Naive thymus-derived CD4-positive, alpha-beta T cell (primary cell): ENCODE measurements around the gene TYW1B. TPM values are rescaled to one million over a fixed set of nuclear protein-coding genes. Genes with fewer than 3 reads are reported as not detected.
"Not testable (repeated sequence)": the region's sequence is repeated elsewhere in the genome, so short reads cannot be mapped to it uniquely, and the experiment has no call there.

Experiments used
- ATAC-seq: fragments of 150-1000 bp; cut with Tn5 transposase; 2 replicates; pipeline ENCODE4 v1.10.0; 2021; ENCODE audit warnings: mild to moderate bottlenecking, moderate library complexity
- CTCF ChIA-PET: fragments of 350-600 bp; sonication (Branson Sonifier 250); formaldehyde crosslinking; loops from one replicate; lab custom pipeline; 2021; ENCODE audit warnings: antibody characterized with exemption; lab: Charles Lee
- POLR2A ChIA-PET: fragments of 350-600 bp; sonication (Branson Sonifier 250); formaldehyde crosslinking; loops from one replicate; lab custom pipeline; 2021; ENCODE audit warnings: antibody characterized with exemption, inconsistent platforms; lab: Charles Lee
- DNase-seq, 9 donors: peaks; one replicate each; pipeline versions ENCODE4 v3.0.0 to v3.0.0-alpha.2; 2020 to 2022; ENCODE audit warnings: mixed read lengths in 1 of 9
- H3K27ac ChIP-seq: one replicate; pipeline ENCODE4 v1.7.0; 2013; ENCODE audit warnings: mild to moderate bottlenecking, low read depth, low read length, moderate library complexity
- H3K27me3 ChIP-seq, 2 donors: one replicate each; pipeline ENCODE4 v1.7.0; 2013; ENCODE audit warnings: low read length in 2 of 2, mild to moderate bottlenecking in 2 of 2, moderate library complexity in 2 of 2; ENCODE audit not compliant: control insufficient read depth in 2 of 2, insufficient read depth in 2 of 2
- H3K36me3 ChIP-seq, 3 experiments: 1 replicate in 2 of 3; 2 replicates in 1 of 3; pipeline ENCODE4 v1.7.0; 2013; ENCODE audit warnings: low read length in 3 of 3, mild to moderate bottlenecking in 3 of 3, moderate library complexity in 1 of 3; ENCODE audit not compliant: insufficient read depth in 3 of 3, control insufficient read depth in 2 of 3
- H3K4me1 ChIP-seq, 2 donors: one replicate each; pipeline ENCODE4 v1.7.0; 2013; ENCODE audit warnings: low read length in 2 of 2, mild to moderate bottlenecking in 2 of 2, moderate library complexity in 1 of 2; ENCODE audit not compliant: control insufficient read depth in 2 of 2, insufficient read depth in 2 of 2
- H3K4me3 ChIP-seq: 2 replicates; pipeline ENCODE4 v1.7.0; 2013; ENCODE audit warnings: mild to moderate bottlenecking, low read length
- H3K9me3 ChIP-seq, 3 experiments: 1 replicate in 2 of 3; 2 replicates in 1 of 3; pipeline ENCODE4 v1.7.0; 2013; ENCODE audit warnings: low read length in 3 of 3; ENCODE audit not compliant: control insufficient read depth in 2 of 3
- H3K27ac Mint-ChIP-seq, 9 donors: one replicate each; pipeline ENCODE4 v1.8.0; 2020 to 2022; ENCODE audit warnings: mixed read lengths in 9 of 9, mild to moderate bottlenecking in 8 of 9, moderate library complexity in 5 of 9, inconsistent platforms in 2 of 9
- H3K27me3 Mint-ChIP-seq, 5 donors: one replicate each; pipeline ENCODE4 v1.8.0; 2021 to 2022; ENCODE audit warnings: mixed read lengths in 5 of 5, mild to moderate bottlenecking in 1 of 5
- H3K36me3 Mint-ChIP-seq, 5 donors: one replicate each; pipeline ENCODE4 v1.8.0; 2020 to 2022; ENCODE audit warnings: mixed read lengths in 5 of 5, mild to moderate bottlenecking in 3 of 5, inconsistent platforms in 1 of 5
- H3K4me1 Mint-ChIP-seq, 7 donors: one replicate each; pipeline ENCODE4 v1.8.0; 2020 to 2022; ENCODE audit warnings: mixed read lengths in 7 of 7, mild to moderate bottlenecking in 3 of 7, inconsistent platforms in 1 of 7
- H3K4me3 Mint-ChIP-seq, 10 donors: one replicate each; pipeline ENCODE4 v1.8.0; 2020 to 2022; ENCODE audit warnings: mild to moderate bottlenecking in 10 of 10, mixed read lengths in 10 of 10, moderate library complexity in 6 of 10, inconsistent platforms in 2 of 10
- H3K9me3 Mint-ChIP-seq, 11 donors: one replicate each; pipeline ENCODE4 v1.8.0; 2020 to 2022; ENCODE audit warnings: mixed read lengths in 11 of 11, mild to moderate bottlenecking in 4 of 11, inconsistent platforms in 1 of 11, moderate library complexity in 1 of 11
- intact Hi-C, 2 donors: fragments of 100-400 bp; cut with micrococcal nuclease; formaldehyde crosslinking; loops; one replicate each; pipeline ENCODE4 v1.15.1; 2023
- polyA plus RNA-seq, 2 donors: library from polyadenylated mRNA; unstranded; fragments of 300-500 nt; fragmentation: Illumina TruSeq; gene quantifications; one replicate each; pipeline ENCODE4 v1.2.3, GENCODE V29; 2021
- total RNA-seq, 6 experiments: library from RNA in 5 of 6; stranded (reverse) in 5 of 6; gene quantifications; 1 replicate in 5 of 6; 2 replicates in 1 of 6; pipeline ENCODE4 v1.2.3 and lab custom pipeline; 2021 to 2026

Gene TYW1B
- total and polyA plus RNA-seq, 7 experiments from 2014 or later = 1.2 to 8.2 (median 5.4) TPM

- Mint-ChIP-seq H3K4me1 (peaks cover 0 to 1% (median 0%) of the 10 kb centered on the region in 7 donors), H3K9me3 (no peaks in the 10 kb centered on the region), H3K27me3 (no peaks in the 10 kb centered on the region), H3K4me3 (no peak overlapping the region), H3K27ac (peak overlapping the region in 2 of 9 donors; percentile 24 to 44), H3K36me3 (peaks cover 8 to 49% (median 18%) of the 10 kb centered on the region in 5 donors)
- ATAC-seq (peak; percentile 84), DNase-seq (no peak)
- Histone ChIP-seq H3K36me3 (peaks cover 0 to 19% (median 4%) of the 10 kb centered on the region in 3 experiments), H3K4me3 (no peak overlapping the region), H3K27ac (no peak overlapping the region), H3K4me1 (no peaks in the 10 kb centered on the region), H3K9me3 (no peaks in the 10 kb centered on the region), H3K27me3 (no peaks in the 10 kb centered on the region)
- intact Hi-C loops = no loop called here
- ChIA-PET POLR2A (no interaction called here), CTCF (no interaction called here)
Observed at GRCh38 chr7:72805526-72806494, 22.2 kb downstream of the TYW1B start.

GRCh38 chr7:72803778-72804177 is 24.2 kb downstream of the TYW1B start:
- H3K4me3 Mint-ChIP-seq, DNase-seq, CTCF ChIA-PET, H3K4me3 ChIP-seq, H3K27me3 Mint-ChIP-seq, H3K27ac ChIP-seq, intact Hi-C loops, ATAC-seq, H3K27me3 ChIP-seq, H3K9me3 ChIP-seq, H3K27ac Mint-ChIP-seq, H3K4me1 ChIP-seq, POLR2A ChIA-PET, H3K9me3 Mint-ChIP-seq, H3K4me1 Mint-ChIP-seq: not testable (repeated sequence)
- H3K36me3 Mint-ChIP-seq = peaks cover 8 to 54% (median 26%) of the 10 kb centered on the region in 5 donors
- peaks cover 0 to 19% (median 4%) of the 10 kb centered on the region in 3 experiments for H3K36me3 ChIP-seq

DNA sequence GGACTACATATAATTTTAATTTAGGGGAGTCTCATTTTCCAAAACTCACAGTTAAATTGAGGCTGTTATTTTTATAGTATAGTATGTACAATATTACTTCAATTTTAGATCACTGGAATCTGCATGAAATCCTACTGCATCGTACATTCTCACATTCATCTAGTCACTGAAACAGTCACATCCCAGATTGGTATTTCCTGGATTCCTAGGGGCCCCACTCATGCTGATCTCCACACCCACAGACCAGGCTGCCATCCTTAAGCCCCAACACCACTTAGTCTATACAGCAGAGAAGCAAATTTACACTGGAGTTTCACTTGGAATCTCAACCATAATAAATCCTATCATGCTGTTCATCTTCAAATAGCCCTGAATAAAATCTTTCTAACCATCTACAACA is 26.4 kb downstream of the TYW1B start:
- intact Hi-C loops, POLR2A ChIA-PET, H3K27me3 ChIP-seq, H3K27ac ChIP-seq, H3K27ac Mint-ChIP-seq, H3K4me3 ChIP-seq, ATAC-seq, H3K4me3 Mint-ChIP-seq, DNase-seq, H3K4me1 Mint-ChIP-seq, CTCF ChIA-PET, H3K4me1 ChIP-seq, H3K9me3 ChIP-seq, H3K9me3 Mint-ChIP-seq, H3K27me3 Mint-ChIP-seq: not testable (repeated sequence)
- H3K36me3 Mint-ChIP-seq = peaks cover 13 to 58% (median 41%) of the 10 kb centered on the region in 5 donors
- H3K36me3 ChIP-seq = peaks cover 0 to 23% (median 4%) of the 10 kb centered on the region in 3 experiments

DNA sequence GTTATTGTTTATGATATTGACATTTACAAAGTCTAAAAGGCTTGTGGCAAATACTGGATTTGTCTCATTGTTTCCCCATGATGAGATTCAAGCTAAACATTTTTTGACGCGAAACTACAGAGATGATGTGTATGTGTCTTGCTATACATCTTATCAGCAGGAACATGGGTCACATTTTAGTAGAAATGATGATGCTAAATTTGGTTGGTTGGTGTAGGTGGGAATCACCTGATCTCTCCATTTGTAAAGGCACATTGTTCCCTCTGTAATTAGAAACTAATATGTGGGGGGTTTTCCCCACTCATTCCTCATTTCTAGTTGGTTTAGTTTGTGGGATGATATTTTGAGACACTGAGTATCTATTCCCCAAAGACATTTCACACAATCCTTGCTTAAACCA is 32.6 kb downstream of the TYW1B start:
- H3K27ac Mint-ChIP-seq, DNase-seq, H3K4me3 ChIP-seq, H3K4me1 Mint-ChIP-seq, CTCF ChIA-PET, H3K9me3 Mint-ChIP-seq, H3K4me3 Mint-ChIP-seq, H3K27ac ChIP-seq, H3K4me1 ChIP-seq, H3K27me3 Mint-ChIP-seq, H3K9me3 ChIP-seq, H3K27me3 ChIP-seq, ATAC-seq, intact Hi-C loops: not testable (repeated sequence)
- POLR2A ChIA-PET = interaction anchor here (0.6 kb wide), 1 partner anchor 35 kb away, joined by 3 read pairs; no protein-coding TSS in a partner anchor
- H3K36me3 ChIP-seq = peaks cover 0 to 14% (median 0%) of the 10 kb centered on the region in 3 experiments
- H3K36me3 Mint-ChIP-seq = peaks cover 8 to 51% (median 28%) of the 10 kb centered on the region in 5 donors

DNA sequence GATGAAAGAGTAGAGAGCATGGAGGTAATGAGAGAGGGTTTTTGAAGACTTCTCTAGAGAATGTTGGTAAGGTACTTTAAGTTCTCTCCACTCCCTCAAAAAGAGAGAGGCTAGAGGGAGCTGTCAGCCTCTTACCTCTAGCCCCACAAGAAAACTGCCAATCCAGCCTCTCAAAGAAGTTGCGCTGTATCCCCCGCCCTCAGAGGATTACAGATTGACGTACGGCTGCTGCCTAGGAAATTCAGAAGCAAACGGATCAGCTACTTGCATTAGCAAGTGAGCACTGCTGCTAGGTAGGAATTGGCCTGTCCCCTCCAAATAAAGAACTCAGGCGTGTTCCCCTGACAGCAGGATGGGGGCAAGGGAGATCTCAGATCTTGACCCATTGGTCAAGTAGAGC is 34.2 kb downstream of the TYW1B start:
- intact Hi-C loops = no loop called here
- no peaks in the 10 kb centered on the region for H3K27me3 ChIP-seq
- Mint-ChIP-seq H3K27ac (no peak overlapping the region), H3K36me3 (peaks cover 8 to 44% (median 23%) of the 10 kb centered on the region in 5 donors), H3K4me3 (no peak overlapping the region), H3K9me3 (peaks cover 0 to 9% (median 0%) of the 10 kb centered on the region in 11 donors), H3K4me1 (no peaks in the 10 kb centered on the region), H3K27me3 (no peaks in the 10 kb centered on the region)
- ChIA-PET POLR2A (no interaction called here), CTCF (no interaction called here)
- H3K27ac ChIP-seq = no peak overlapping the region
- no peak for ATAC-seq
- no peak for DNase-seq
- no peaks in the 10 kb centered on the region for H3K4me1 ChIP-seq
- no peak overlapping the region for H3K4me3 ChIP-seq
- H3K36me3 ChIP-seq = peaks cover 0 to 14% (median 0%) of the 10 kb centered on the region in 3 experiments
- no peaks in the 10 kb centered on the region for H3K9me3 ChIP-seq

- H3K9me3 ChIP-seq, H3K27ac Mint-ChIP-seq, intact Hi-C loops, POLR2A ChIA-PET, ATAC-seq, H3K9me3 Mint-ChIP-seq, H3K27me3 ChIP-seq, DNase-seq, H3K4me1 Mint-ChIP-seq, CTCF ChIA-PET, H3K27me3 Mint-ChIP-seq, H3K4me3 Mint-ChIP-seq, H3K4me3 ChIP-seq, H3K4me1 ChIP-seq, H3K36me3 ChIP-seq, H3K27ac ChIP-seq: not testable (repeated sequence)
- peaks cover 0 to 28% (median 5%) of the 10 kb centered on the region in 5 donors for H3K36me3 Mint-ChIP-seq
Observed at GRCh38 chr7:72790698-72791060, 37.3 kb downstream of the TYW1B start.
